Measurements from ENCODE around the gene FAM83C. TPM values are rescaled to one million over a fixed set of nuclear protein-coding genes. Genes with fewer than 3 reads are reported as not detected.

The FAM83C gene
- polyA plus RNA-seq, 1 of the 3 experiments (the other 2 are of a cell fraction): not detected

DNA sequence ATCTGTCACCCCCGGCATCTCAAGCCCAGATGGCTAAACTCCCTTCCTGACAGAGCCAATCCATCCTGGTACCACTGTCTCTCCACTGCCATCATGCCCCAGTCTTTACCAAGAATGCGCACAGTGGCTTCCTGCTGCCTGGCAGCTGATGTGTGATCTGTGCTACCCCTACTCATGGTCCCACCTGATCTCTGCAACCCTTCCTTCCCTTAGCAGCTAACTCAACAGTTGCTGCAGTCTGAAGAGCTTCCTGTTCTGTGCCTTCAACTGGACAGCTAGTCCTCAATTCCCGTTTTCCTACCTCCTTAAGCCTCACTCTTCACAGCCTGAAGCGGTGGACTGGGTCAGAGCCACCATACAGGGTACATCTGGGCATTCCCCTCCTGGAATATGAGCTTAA is 7.6 kb upstream of the FAM83C start:
- H3K79me2 ChIP-seq (ENCODE audit: insufficient read depth): no peaks in the 10 kb centered on the region
- peaks cover 19 to 24% of the 10 kb centered on the region in 2 experiments; a peak in 3 of 4 replicates for H3K4me1 ChIP-seq (ENCODE audit: control insufficient read depth in 1 of 2, insufficient read depth in 2 of 2, low read depth in 1 of 2, low read length in 1 of 2)
- no peak overlapping the region for H2AFZ ChIP-seq (ENCODE audit: low read depth)
- ChIA-PET POLR2A (interaction anchor here (0.6 kb wide), 1 partner anchor 235 kb away, joined by 7 read pairs; no protein-coding TSS in a partner anchor), CTCF (interaction anchor here (0.7 to 16.5 kb wide), 2 partner anchors 10 to 143 kb away, joined by 3 to 323 read pairs; partner anchors contain the start of gene GDF5)
- H3K9me2 ChIP-seq: no peaks in the 10 kb centered on the region
- H3K4me2 ChIP-seq: no peak overlapping the region
- peaks cover 8% of the 10 kb centered on the region for H3F3A ChIP-seq (replicated peaks; ENCODE audit: insufficient read depth)
- H3K9ac ChIP-seq: no peak overlapping the region
- H3K36me3 ChIP-seq (replicated peaks in 1 of 2; ENCODE audit: control insufficient read depth in 1 of 2, insufficient read depth in 2 of 2, low read length in 1 of 2): no peaks in the 10 kb centered on the region
- no peak for DNase-seq
- no peaks in the 10 kb centered on the region for H3K9me3 ChIP-seq
- TF ChIP-seq RXRA (IDR thresholded peaks at IDR 0.05; ENCODE audit: borderline replicate concordance, low read depth) (no peak), IRF3 (IDR thresholded peaks at IDR 0.05; ENCODE audit: low read depth, low read length) (no peak), NRF1 (IDR thresholded peaks at IDR 0.05; ENCODE audit: low read depth, low read length) (no peak), SIN3A (IDR thresholded peaks at IDR 0.05; ENCODE audit: borderline replicate concordance, low read depth, low read length) (no peak), TEAD4 (IDR thresholded peaks at IDR 0.05; ENCODE audit: borderline replicate concordance, insufficient read depth) (no peak), EZH2phosphoT487 (IDR thresholded peaks at IDR 0.05; ENCODE audit: borderline replicate concordance, low read depth) (no peak)
- TF ChIP-seq, protein P1, sequence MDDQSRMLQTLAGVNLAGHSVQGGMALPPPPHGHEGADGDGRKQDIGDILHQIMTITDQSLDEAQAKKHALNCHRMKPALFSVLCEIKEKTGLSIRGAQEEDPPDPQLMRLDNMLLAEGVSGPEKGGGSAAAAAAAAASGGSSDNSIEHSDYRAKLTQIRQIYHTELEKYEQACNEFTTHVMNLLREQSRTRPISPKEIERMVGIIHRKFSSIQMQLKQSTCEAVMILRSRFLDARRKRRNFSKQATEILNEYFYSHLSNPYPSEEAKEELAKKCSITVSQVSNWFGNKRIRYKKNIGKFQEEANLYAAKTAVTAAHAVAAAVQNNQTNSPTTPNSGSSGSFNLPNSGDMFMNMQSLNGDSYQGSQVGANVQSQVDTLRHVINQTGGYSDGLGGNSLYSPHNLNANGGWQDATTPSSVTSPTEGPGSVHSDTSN (IDR thresholded peaks at IDR 0.05): no peak
- no peaks in the 10 kb centered on the region for H3K27me3 ChIP-seq (ENCODE audit: insufficient read depth)
- no peak overlapping the region for H3K27ac ChIP-seq (ENCODE audit: low read depth in 2 of 2, low read length in 1 of 2)
- WGBS (ENCODE audit: low lambda C conversion rate): 96% methylated on average over 4 of the region's 4 CpGs
- no peaks in the 10 kb centered on the region for H4K20me1 ChIP-seq (ENCODE audit: insufficient read depth)
- no peak overlapping the region for H3K4me3 ChIP-seq (ENCODE audit: low read depth in 2 of 2, low read length in 1 of 2)

GRCh38 chr20:35298264-35298663 is 6.0 kb upstream of the FAM83C start:
- H2AFZ ChIP-seq (ENCODE audit: low read depth): no peak overlapping the region
- H3K36me3 ChIP-seq (replicated peaks in 1 of 2; ENCODE audit: control insufficient read depth in 1 of 2, insufficient read depth in 2 of 2, low read length in 1 of 2): no peaks in the 10 kb centered on the region
- H3K4me2 ChIP-seq: no peak overlapping the region
- no peaks in the 10 kb centered on the region for H3K9me2 ChIP-seq
- CTCF ChIA-PET: interaction anchor here (0.6 to 16.5 kb wide), 4 partner anchors 8 to 144 kb away, joined by 3 to 323 read pairs (median 4); partner anchors contain the start of gene GDF5
- no peaks in the 10 kb centered on the region for H4K20me1 ChIP-seq (ENCODE audit: insufficient read depth)
- POLR2A ChIA-PET: no interaction called here
- no peaks in the 10 kb centered on the region for H3K9me3 ChIP-seq
- WGBS (ENCODE audit: low lambda C conversion rate): 85% methylated on average over 5 of the region's 5 CpGs
- H3K79me2 ChIP-seq (ENCODE audit: insufficient read depth): no peaks in the 10 kb centered on the region
- no peaks in the 10 kb centered on the region for H3K27me3 ChIP-seq (ENCODE audit: insufficient read depth)
- H3K9ac ChIP-seq: no peak overlapping the region
- no peak overlapping the region for H3K4me3 ChIP-seq (ENCODE audit: low read depth in 2 of 2, low read length in 1 of 2)
- H3K27ac ChIP-seq (ENCODE audit: low read depth in 2 of 2, low read length in 1 of 2): no peak overlapping the region; a peak in 1 of 4 replicates
- TF ChIP-seq RFX5 (IDR thresholded peaks at IDR 0.05; ENCODE audit: low read length): no peak
- no peak for TF ChIP-seq GATA2 (CRISPR knock-in tag; IDR thresholded peaks at IDR 0.05)
- TF ChIP-seq YY1 (IDR thresholded peaks at IDR 0.05; ENCODE audit: low read depth): no peak
- no peak for DNase-seq
- peaks cover 13 to 19% of the 10 kb centered on the region in 2 experiments; a peak in 3 of 4 replicates for H3K4me1 ChIP-seq (ENCODE audit: control insufficient read depth in 1 of 2, insufficient read depth in 2 of 2, low read depth in 1 of 2, low read length in 1 of 2)
- peaks cover 8% of the 10 kb centered on the region for H3F3A ChIP-seq (replicated peaks; ENCODE audit: insufficient read depth)

Data from SK-N-SH (cell line).